DOHH2 (cell line): ENCODE measurements around the gene HID1.

ENCODE experiments used
- H3F3A ChIP-seq: fragments of 200-600 bp; sonication (generic), shearing (Covaris generic); 2 replicates; pipeline ENCODE4 v1.6.0; 2016; ENCODE audit warnings: antibody characterized with exemption, mild to moderate bottlenecking; ENCODE audit not compliant: control insufficient read depth, insufficient read depth
- H3K27ac ChIP-seq: fragments of 200-600 bp; sonication (generic); 2 replicates; pipeline ENCODE4 v1.5.1; 2014; ENCODE audit warnings: low read depth, mild to moderate bottlenecking, low read length, moderate library complexity
- H3K27me3 ChIP-seq: fragments of 200-600 bp; sonication (generic); 2 replicates; pipeline ENCODE4 v1.6.1; 2014; ENCODE audit warnings: mild to moderate bottlenecking, low read length, mixed read lengths; ENCODE audit not compliant: control insufficient read depth
- H3K36me3 ChIP-seq: fragments of 200-600 bp; sonication (generic); 2 replicates; pipeline ENCODE4 v1.6.1; 2014; ENCODE audit warnings: mild to moderate bottlenecking, low read length, moderate library complexity, mixed read lengths; ENCODE audit not compliant: control insufficient read depth
- H3K4me1 ChIP-seq: fragments of 200-600 bp; sonication (generic); 2 replicates; pipeline ENCODE4 v1.6.1; 2014; ENCODE audit warnings: mild to moderate bottlenecking, low read length, mixed read lengths; ENCODE audit not compliant: control insufficient read depth
- H3K4me2 ChIP-seq: fragments of 200-600 bp; sonication (generic); 2 replicates; pipeline ENCODE4 v1.6.0; 2014; ENCODE audit warnings: mild to moderate bottlenecking, low read length, moderate library complexity
- H3K4me3 ChIP-seq: fragments of 200-600 bp; sonication (generic); 2 replicates; pipeline ENCODE4 v1.5.1; 2014; ENCODE audit warnings: mild to moderate bottlenecking, low read length, mixed read lengths
- H3K79me2 ChIP-seq: fragments of 200-600 bp; sonication (generic); 2 replicates; pipeline ENCODE4 v1.6.1; 2014; ENCODE audit warnings: mild to moderate bottlenecking, low read length, mixed read lengths; ENCODE audit not compliant: control insufficient read depth
- H3K9me2 ChIP-seq: fragments of 200-600 bp; sonication (generic); replicated peaks from 2 replicates; pipeline ENCODE4 v1.6.1; 2014; ENCODE audit warnings: mild to moderate bottlenecking, low read length, mixed read lengths; ENCODE audit not compliant: control insufficient read depth
- H3K9me3 ChIP-seq: fragments of 200-600 bp; sonication (generic); 2 replicates; pipeline ENCODE4 v1.6.1; 2014; ENCODE audit warnings: antibody characterized with exemption, low read length, mixed read lengths; ENCODE audit not compliant: control insufficient read depth, insufficient read depth
- H4K20me1 ChIP-seq: fragments of 200-600 bp; sonication (generic); 2 replicates; pipeline ENCODE4 v1.6.0; 2014; ENCODE audit warnings: low read depth, mild to moderate bottlenecking, antibody characterized with exemption, low read length, moderate library complexity; ENCODE audit not compliant: control insufficient read depth, insufficient read depth
- CTCF ChIP-seq: fragments of 200-600 bp; sonication (generic); IDR thresholded peaks from one replicate; pipeline ENCODE4 v1.5.1; 2014; ENCODE audit warnings: antibody characterized with exemption, mild to moderate bottlenecking, low read depth, low read length; ENCODE audit not compliant: poor library complexity, severe bottlenecking
- EZH2phosphoT487 ChIP-seq: fragments of 200-600 bp; sonication (generic); IDR thresholded peaks from 2 replicates; pipeline ENCODE4 v1.6.1; 2017; ENCODE audit warnings: borderline replicate concordance, mild to moderate bottlenecking, antibody characterized with exemption, low read length, moderate library complexity, mixed read lengths

HID1 gene

GRCh38 chr17:74922172-74922571 lies 50.4 kb downstream of the HID1 start:
- Histone ChIP-seq H3K79me2 (no peaks in the 10 kb centered on the region), H3K4me2 (no peak overlapping the region), H3K27me3 (peaks cover 21% of the 10 kb centered on the region), H3K27ac (no peak overlapping the region), H3F3A (no peaks in the 10 kb centered on the region), H3K9me2 (no peaks in the 10 kb centered on the region), H4K20me1 (no peaks in the 10 kb centered on the region), H3K4me3 (no peak overlapping the region), H3K36me3 (no peaks in the 10 kb centered on the region), H3K9me3 (no peaks in the 10 kb centered on the region), H3K4me1 (no peaks in the 10 kb centered on the region)
- TF ChIP-seq CTCF (no peak), EZH2phosphoT487 (no peak)

- no peaks in the 10 kb centered on the region for H3K36me3 ChIP-seq
- H4K20me1 ChIP-seq: no peaks in the 10 kb centered on the region
- no peaks in the 10 kb centered on the region for H3K9me3 ChIP-seq
- H3K27me3 ChIP-seq: peaks cover 21% of the 10 kb centered on the region
- H3F3A ChIP-seq: no peaks in the 10 kb centered on the region
- no peaks in the 10 kb centered on the region for H3K79me2 ChIP-seq
- H3K4me3 ChIP-seq: no peak overlapping the region
- H3K4me2 ChIP-seq: no peak overlapping the region
- H3K9me2 ChIP-seq: no peaks in the 10 kb centered on the region
- no peak overlapping the region for H3K27ac ChIP-seq
- no peaks in the 10 kb centered on the region for H3K4me1 ChIP-seq
- TF ChIP-seq EZH2phosphoT487 (no peak), CTCF (no peak)
Measured at GRCh38 chr17:74921769-74922168, 50.8 kb downstream of the HID1 start.

GRCh38 chr17:74921026-74921681 lies 51.4 kb downstream of the HID1 start:
- Histone ChIP-seq H3K36me3 (no peaks in the 10 kb centered on the region), H3K4me2 (no peak overlapping the region)

More at GRCh38 chr17:74921026-74921681, 51.4 kb downstream of the HID1 start:
- H3K79me2 ChIP-seq: no peaks in the 10 kb centered on the region
- H3F3A ChIP-seq: no peaks in the 10 kb centered on the region
- no peaks in the 10 kb centered on the region for H3K9me2 ChIP-seq
- TF ChIP-seq EZH2phosphoT487 (no peak), CTCF (no peak)
- no peak overlapping the region for H3K4me3 ChIP-seq
- no peaks in the 10 kb centered on the region for H3K4me1 ChIP-seq
- H3K27ac ChIP-seq: no peak overlapping the region
- no peaks in the 10 kb centered on the region for H4K20me1 ChIP-seq
- peaks cover 21% of the 10 kb centered on the region for H3K27me3 ChIP-seq
- H3K9me3 ChIP-seq: no peaks in the 10 kb centered on the region
